Fibroblast of lung (primary cell): ENCODE measurements around the gene POPDC3. TPM values are rescaled to one million over a fixed set of nuclear protein-coding genes. Genes with fewer than 3 reads are reported as not detected.

Experiments used
- DNase-seq, 2 donors: peaks; one replicate each; pipeline versions ENCODE4 v3.0.0 to v3.0.0-alpha.2; 2010; ENCODE audit warnings: low read depth in 2 of 2
- H2AFZ ChIP-seq: 2 replicates; pipeline ENCODE4 v1.5.1; 2012; ENCODE audit warnings: low read length, control low read depth, inconsistent platforms
- H3K27ac ChIP-seq: 2 replicates; pipeline ENCODE4 v1.5.1; 2011; ENCODE audit warnings: low read length, control low read depth; ENCODE audit not compliant: insufficient read depth
- H3K27me3 ChIP-seq: 2 replicates; pipeline ENCODE4 v1.5.1; 2011; ENCODE audit warnings: mild to moderate bottlenecking, low read length; ENCODE audit not compliant: control insufficient read depth, insufficient read depth
- H3K36me3 ChIP-seq: 2 replicates; pipeline ENCODE4 v1.5.1; 2011; ENCODE audit warnings: low read length; ENCODE audit not compliant: control insufficient read depth, insufficient read depth
- H3K4me1 ChIP-seq: 2 replicates; pipeline ENCODE4 v1.5.1; 2011; ENCODE audit warnings: low read length; ENCODE audit not compliant: control insufficient read depth, insufficient read depth; ENCODE audit errors: extremely low read depth
- H3K4me2 ChIP-seq: 2 replicates; pipeline ENCODE4 v1.5.1; 2011; ENCODE audit warnings: low read length, control low read depth; ENCODE audit not compliant: insufficient read depth; ENCODE audit errors: extremely low read depth
- H3K4me3 ChIP-seq, 4 experiments: fragments of 200-600 bp in 1 of 4; sonication (generic) in 1 of 4; replicated peaks in 1 of 4; 2 replicates each; pipeline ENCODE4 v1.5.1; 2011 to 2016; ENCODE audit warnings: low read length in 4 of 4, low read depth in 3 of 4, mild to moderate bottlenecking in 3 of 4, control low read depth in 2 of 4, inconsistent platforms in 1 of 4, mixed read lengths in 1 of 4; ENCODE audit not compliant: insufficient read depth in 1 of 4; ENCODE audit errors: control extremely low read depth in 1 of 4
- H3K79me2 ChIP-seq: 2 replicates; pipeline ENCODE4 v1.5.1; 2012; ENCODE audit warnings: mild to moderate bottlenecking, low read length, inconsistent platforms; ENCODE audit not compliant: control insufficient read depth, insufficient read depth
- H3K9ac ChIP-seq: 2 replicates; pipeline ENCODE4 v1.5.1; 2011; ENCODE audit warnings: mild to moderate bottlenecking, low read length, control low read depth; ENCODE audit not compliant: insufficient read depth
- H3K9me3 ChIP-seq: 2 replicates; pipeline ENCODE4 v1.5.1; 2012; ENCODE audit warnings: low read depth, low read length; ENCODE audit not compliant: control insufficient read depth, insufficient read depth
- H4K20me1 ChIP-seq: 2 replicates; pipeline ENCODE4 v1.5.1; 2011; ENCODE audit warnings: low read length; ENCODE audit not compliant: control insufficient read depth, insufficient read depth; ENCODE audit errors: extremely low read depth
- EZH2 ChIP-seq: IDR thresholded peaks from 2 replicates; pipeline ENCODE4 v1.5.1; 2012; ENCODE audit warnings: low read length, control low read depth, mild to moderate bottlenecking; ENCODE audit errors: missing control alignments
- polyA plus RNA-seq, 2 donors: library from polyadenylated mRNA; depleted of rRNA in 1 of 2; stranded (reverse) in 1 of 2; unstranded in 1 of 2; fragments of >200 nt; gene quantifications; 2 replicates each; pipeline ENCODE4 v1.2.1, GENCODE V29; 2011 to 2012; ENCODE audit warnings: missing spikeins in 1 of 2
- total RNA-seq: library from RNA; depleted of rRNA; stranded (reverse); fragments of >200 nt; gene quantifications from 2 replicates; pipeline ENCODE4 v1.2.1, GENCODE V29; 2014
- TF ChIP-seq, protein P1 (sequence below), 2 donors: IDR thresholded peaks in 1 of 2; conservative IDR thresholded peaks in 1 of 2; 1 replicate in 1 of 2; 2 replicates in 1 of 2; pipeline ENCODE4 v1.5.1; 2011 to 2012; ENCODE audit warnings: low read length in 2 of 2, control low read depth in 1 of 2, inconsistent platforms in 1 of 2, low read depth in 1 of 2, mild to moderate bottlenecking in 1 of 2

The POPDC3 gene
- total and polyA plus RNA-seq, 2 donors (not counting 1 experiment from before 2014, with no cell fraction given), result 14.2 to 18.1 TPM

DNA sequence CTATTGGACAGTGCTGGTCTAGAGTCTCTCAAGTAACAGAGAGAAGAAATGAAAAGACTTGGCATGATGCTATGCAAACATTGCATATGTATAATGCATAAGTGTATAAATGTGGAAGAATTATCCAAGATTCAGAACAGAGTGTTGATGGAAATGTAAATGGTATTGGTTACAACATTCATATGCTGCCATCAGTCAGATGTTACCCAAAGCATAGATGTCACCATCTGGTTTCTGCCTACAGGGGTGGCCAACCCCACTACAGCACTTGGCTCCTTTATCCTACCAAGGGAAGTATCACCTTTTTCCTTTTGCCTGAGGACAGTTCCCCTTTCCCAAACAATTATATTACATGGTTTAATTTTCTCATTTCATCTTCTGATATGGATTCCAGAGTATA, 11.9 kb downstream of the POPDC3 start:
- no peaks in the 10 kb centered on the region for H3K79me2 ChIP-seq
- H3K27me3 ChIP-seq, result no peaks in the 10 kb centered on the region
- TF ChIP-seq, protein P1, sequence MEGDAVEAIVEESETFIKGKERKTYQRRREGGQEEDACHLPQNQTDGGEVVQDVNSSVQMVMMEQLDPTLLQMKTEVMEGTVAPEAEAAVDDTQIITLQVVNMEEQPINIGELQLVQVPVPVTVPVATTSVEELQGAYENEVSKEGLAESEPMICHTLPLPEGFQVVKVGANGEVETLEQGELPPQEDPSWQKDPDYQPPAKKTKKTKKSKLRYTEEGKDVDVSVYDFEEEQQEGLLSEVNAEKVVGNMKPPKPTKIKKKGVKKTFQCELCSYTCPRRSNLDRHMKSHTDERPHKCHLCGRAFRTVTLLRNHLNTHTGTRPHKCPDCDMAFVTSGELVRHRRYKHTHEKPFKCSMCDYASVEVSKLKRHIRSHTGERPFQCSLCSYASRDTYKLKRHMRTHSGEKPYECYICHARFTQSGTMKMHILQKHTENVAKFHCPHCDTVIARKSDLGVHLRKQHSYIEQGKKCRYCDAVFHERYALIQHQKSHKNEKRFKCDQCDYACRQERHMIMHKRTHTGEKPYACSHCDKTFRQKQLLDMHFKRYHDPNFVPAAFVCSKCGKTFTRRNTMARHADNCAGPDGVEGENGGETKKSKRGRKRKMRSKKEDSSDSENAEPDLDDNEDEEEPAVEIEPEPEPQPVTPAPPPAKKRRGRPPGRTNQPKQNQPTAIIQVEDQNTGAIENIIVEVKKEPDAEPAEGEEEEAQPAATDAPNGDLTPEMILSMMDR (conservative IDR thresholded peaks at IDR 0.05 in 1 of 2, IDR thresholded peaks at IDR 0.05 in 1 of 2; ENCODE audit: low read depth in 1 of 2, low read length in 2 of 2), result no peak
- TF ChIP-seq EZH2, result no peak
- H3K4me3 ChIP-seq, result no peak overlapping the region
- no peak overlapping the region for H3K4me2 ChIP-seq
- H3K36me3 ChIP-seq, result no peaks in the 10 kb centered on the region
- H3K4me1 ChIP-seq, result no peaks in the 10 kb centered on the region
- no peak for DNase-seq
- no peaks in the 10 kb centered on the region for H3K9me3 ChIP-seq
- no peak overlapping the region for H2AFZ ChIP-seq
- no peak overlapping the region for H3K9ac ChIP-seq
- H3K27ac ChIP-seq, result no peak overlapping the region
- no peaks in the 10 kb centered on the region for H4K20me1 ChIP-seq

DNA sequence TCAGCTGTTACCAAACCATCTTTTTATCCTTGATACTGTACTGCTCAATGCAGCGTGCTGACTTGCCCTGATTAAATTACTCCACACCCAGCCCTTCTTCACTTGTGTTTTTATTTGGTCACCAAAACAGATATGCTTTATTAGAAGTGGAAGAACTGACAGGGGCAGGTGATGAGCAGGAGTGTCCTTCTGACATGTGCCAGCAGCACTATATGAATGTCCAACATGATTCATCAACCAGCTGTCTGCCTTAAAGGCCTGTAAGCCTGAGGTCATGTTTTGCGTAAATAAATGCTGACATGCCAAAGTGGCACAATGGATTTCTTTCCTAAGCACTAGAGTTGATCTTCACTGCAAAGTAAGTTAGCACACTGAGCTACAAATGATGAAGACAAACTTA, 15.4 kb downstream of the POPDC3 start:
- DNase-seq, result peak; percentile 26 to 29
- no peak overlapping the region for H3K4me3 ChIP-seq
- no peak overlapping the region for H3K4me2 ChIP-seq
- H4K20me1 ChIP-seq, result no peaks in the 10 kb centered on the region
- H3K9ac ChIP-seq, result no peak overlapping the region
- TF ChIP-seq, protein P1 (conservative IDR thresholded peaks at IDR 0.05 in 1 of 2, IDR thresholded peaks at IDR 0.05 in 1 of 2; ENCODE audit: low read depth in 1 of 2, low read length in 2 of 2), result no peak
- TF ChIP-seq EZH2, result no peak
- no peaks in the 10 kb centered on the region for H3K9me3 ChIP-seq
- no peaks in the 10 kb centered on the region for H3K4me1 ChIP-seq
- H3K27me3 ChIP-seq, result no peaks in the 10 kb centered on the region
- H3K27ac ChIP-seq, result no peak overlapping the region
- no peak overlapping the region for H2AFZ ChIP-seq
- no peaks in the 10 kb centered on the region for H3K36me3 ChIP-seq
- no peaks in the 10 kb centered on the region for H3K79me2 ChIP-seq

DNA sequence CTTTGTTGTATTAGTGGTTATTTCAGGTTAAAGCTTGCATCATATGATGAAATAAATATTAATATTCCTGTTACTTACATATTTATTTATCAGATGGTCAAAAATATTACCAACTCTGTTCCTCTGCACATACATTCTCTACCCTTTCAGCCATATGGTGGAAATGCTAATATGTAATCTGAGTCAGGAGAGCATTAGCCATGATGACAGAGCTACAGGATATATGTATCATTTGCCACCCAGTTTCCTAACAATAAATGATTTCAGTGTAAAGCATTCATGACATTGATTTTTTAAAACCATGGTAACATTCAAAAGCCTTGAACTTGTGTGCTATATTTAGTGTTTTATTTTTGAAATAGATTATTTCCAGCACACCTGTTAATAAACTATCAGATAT, 16.6 kb downstream of the POPDC3 start:
- Histone ChIP-seq H3K36me3 (no peaks in the 10 kb centered on the region), H3K27me3 (no peaks in the 10 kb centered on the region), H3K4me2 (no peak overlapping the region), H3K9me3 (no peaks in the 10 kb centered on the region), H2AFZ (no peak overlapping the region), H3K9ac (no peak overlapping the region), H3K4me1 (no peaks in the 10 kb centered on the region), H3K79me2 (no peaks in the 10 kb centered on the region), H3K4me3 (no peak overlapping the region), H3K27ac (no peak overlapping the region), H4K20me1 (no peaks in the 10 kb centered on the region)
- TF ChIP-seq, protein P1 (conservative IDR thresholded peaks at IDR 0.05 in 1 of 2, IDR thresholded peaks at IDR 0.05 in 1 of 2; ENCODE audit: low read depth in 1 of 2, low read length in 2 of 2), result no peak
- no peak for DNase-seq
